Measurements from ENCODE around the gene SRP19. TPM values are rescaled to one million over a fixed set of nuclear protein-coding genes. Genes with fewer than 3 reads are reported as not detected.

SRP19 gene
- total and polyA plus RNA-seq, 2 of the 8 experiments (the other 6 are each of a cell fraction or from before 2014, with no cell fraction given): 27.5 to 79.9 TPM

- TF ChIP-seq NANOG (IDR thresholded peaks at IDR 0.05; ENCODE audit: insufficient read depth, low read depth, low read length, poor library complexity, severe bottlenecking) (no peak), MAX (IDR thresholded peaks at IDR 0.05) (no peak), CEBPB (IDR thresholded peaks at IDR 0.05; ENCODE audit: low read depth, low read length) (no peak)
Measured at GRCh38 chr5:112822456-112822855, 38.6 kb upstream of the SRP19 start (continued).
